Measurements from ENCODE around the gene DNAH7.
"Not testable (repeated sequence)": the region's sequence is repeated elsewhere in the genome, so short reads cannot be mapped to it uniquely, and the experiment has no call there.

DNAH7 gene

GRCh38 chr2:196096264-196096663, 27.6 kb upstream of the DNAH7 start:
- CTCF ChIA-PET: interaction anchor here (0.8 to 2.4 kb wide), 4 partner anchors 10 to 29 kb away, joined by 3 to 11 read pairs (median 5); no protein-coding TSS in a partner anchor
- H3K27me3 ChIP-seq (replicated peaks in 2 of 5; ENCODE audit: control insufficient read depth in 4 of 5, insufficient read depth in 5 of 5, low read length in 4 of 5): no peaks in the 10 kb centered on the region
- H3K4me3 ChIP-seq (ENCODE audit: control insufficient read depth in 1 of 7, extremely low read depth in 1 of 7, insufficient read depth in 4 of 7, low read depth in 2 of 7, low read length in 6 of 7): no peak overlapping the region
- POLR2A ChIA-PET: no interaction called here
- H3K9me3 ChIP-seq (ENCODE audit: control extremely low read depth in 1 of 5, control insufficient read depth in 4 of 5, insufficient read depth in 2 of 5, low read depth in 1 of 5, low read length in 4 of 5): no peaks in the 10 kb centered on the region
- H3K36me3 ChIP-seq (ENCODE audit: control insufficient read depth in 4 of 4, insufficient read depth in 4 of 4, low read length in 3 of 4): no peaks in the 10 kb centered on the region
- no peak overlapping the region for H3K27ac ChIP-seq (ENCODE audit: insufficient read depth in 1 of 2, low read depth in 1 of 2, low read length in 2 of 2, poor library complexity in 1 of 2, severe bottlenecking in 2 of 2)
- WGBS (ENCODE audit: insufficient coverage): no CpG with 5 or more reads among the region's 4 CpGs
- H3K4me1 ChIP-seq (ENCODE audit: control extremely low read depth in 1 of 4, control insufficient read depth in 4 of 4, insufficient read depth in 4 of 4, low read length in 3 of 4): peaks cover 0 to 10% (median 3%) of the 10 kb centered on the region in 4 experiments
- no peak for DNase-seq

- H3K36me3 ChIP-seq (ENCODE audit: control insufficient read depth in 4 of 4, insufficient read depth in 4 of 4, low read length in 3 of 4); POLR2A ChIA-PET: not testable (repeated sequence)
Observed at GRCh38 chr2:196089448-196089847, 20.8 kb upstream of the DNAH7 start.

GRCh38 chr2:196088203-196088602, 19.6 kb upstream of the DNAH7 start:
- ChIA-PET CTCF (no interaction called here), POLR2A (no interaction called here)
- Histone ChIP-seq H3K36me3 (ENCODE audit: control insufficient read depth in 4 of 4, insufficient read depth in 4 of 4, low read length in 3 of 4) (no peaks in the 10 kb centered on the region), H3K27ac (ENCODE audit: insufficient read depth in 1 of 2, low read depth in 1 of 2, low read length in 2 of 2, poor library complexity in 1 of 2, severe bottlenecking in 2 of 2) (no peak overlapping the region), H3K27me3 (replicated peaks in 2 of 5; ENCODE audit: control insufficient read depth in 4 of 5, insufficient read depth in 5 of 5, low read length in 4 of 5) (no peaks in the 10 kb centered on the region), H3K4me1 (ENCODE audit: control extremely low read depth in 1 of 4, control insufficient read depth in 4 of 4, insufficient read depth in 4 of 4, low read length in 3 of 4) (no peaks in the 10 kb centered on the region), H3K4me3 (ENCODE audit: control insufficient read depth in 1 of 7, extremely low read depth in 1 of 7, insufficient read depth in 4 of 7, low read depth in 2 of 7, low read length in 6 of 7) (no peak overlapping the region), H3K9me3 (ENCODE audit: control extremely low read depth in 1 of 5, control insufficient read depth in 4 of 5, insufficient read depth in 2 of 5, low read depth in 1 of 5, low read length in 4 of 5) (peaks cover 0 to 11% (median 7%) of the 10 kb centered on the region in 5 experiments)
- no peak for DNase-seq
- WGBS (ENCODE audit: insufficient coverage): 94% methylated on average over 2 of the region's 2 CpGs

More at GRCh38 chr2:196089448-196089847, 20.8 kb upstream of the DNAH7 start:
- WGBS (ENCODE audit: insufficient coverage): 100% methylated on average over 3 of the region's 5 CpGs
- not testable (repeated sequence) for H3K4me3 ChIP-seq (ENCODE audit: control insufficient read depth in 1 of 7, extremely low read depth in 1 of 7, insufficient read depth in 4 of 7, low read depth in 2 of 7, low read length in 6 of 7); H3K4me1 ChIP-seq (ENCODE audit: control extremely low read depth in 1 of 4, control insufficient read depth in 4 of 4, insufficient read depth in 4 of 4, low read length in 3 of 4); DNase-seq; H3K9me3 ChIP-seq (ENCODE audit: control extremely low read depth in 1 of 5, control insufficient read depth in 4 of 5, insufficient read depth in 2 of 5, low read depth in 1 of 5, low read length in 4 of 5); H3K27ac ChIP-seq (ENCODE audit: insufficient read depth in 1 of 2, low read depth in 1 of 2, low read length in 2 of 2, poor library complexity in 1 of 2, severe bottlenecking in 2 of 2); H3K27me3 ChIP-seq (replicated peaks in 2 of 5; ENCODE audit: control insufficient read depth in 4 of 5, insufficient read depth in 5 of 5, low read length in 4 of 5)
- CTCF ChIA-PET: interaction anchor here (0.9 to 1.1 kb wide), 2 partner anchors 10 to 423 kb away, joined by 3 to 4 read pairs; no protein-coding TSS in a partner anchor

GRCh38 chr2:196086517-196087368, 18.1 kb upstream of the DNAH7 start:
- H3K4me3 ChIP-seq (ENCODE audit: control insufficient read depth in 1 of 7, extremely low read depth in 1 of 7, insufficient read depth in 4 of 7, low read depth in 2 of 7, low read length in 6 of 7): no peak overlapping the region
- H3K27ac ChIP-seq (ENCODE audit: insufficient read depth in 1 of 2, low read depth in 1 of 2, low read length in 2 of 2, poor library complexity in 1 of 2, severe bottlenecking in 2 of 2): no peak overlapping the region
- no peaks in the 10 kb centered on the region for H3K27me3 ChIP-seq (replicated peaks in 2 of 5; ENCODE audit: control insufficient read depth in 4 of 5, insufficient read depth in 5 of 5, low read length in 4 of 5)
- H3K4me1 ChIP-seq (ENCODE audit: control extremely low read depth in 1 of 4, control insufficient read depth in 4 of 4, insufficient read depth in 4 of 4, low read length in 3 of 4): no peaks in the 10 kb centered on the region
- WGBS (ENCODE audit: insufficient coverage): 86% methylated on average over 3 of the region's 7 CpGs
- H3K9me3 ChIP-seq (ENCODE audit: control extremely low read depth in 1 of 5, control insufficient read depth in 4 of 5, insufficient read depth in 2 of 5, low read depth in 1 of 5, low read length in 4 of 5): peaks cover 0 to 12% (median 7%) of the 10 kb centered on the region in 5 experiments
- CTCF ChIA-PET: interaction anchor here (0.8 to 2.5 kb wide), 4 partner anchors 9 to 134 kb away, joined by 3 to 10 read pairs (median 3); partner anchors contain the start of gene DNAH7
- H3K36me3 ChIP-seq (ENCODE audit: control insufficient read depth in 4 of 4, insufficient read depth in 4 of 4, low read length in 3 of 4): no peaks in the 10 kb centered on the region
- POLR2A ChIA-PET: interaction anchor here (0.5 kb wide), 1 partner anchor 956 kb away, joined by 3 read pairs; no protein-coding TSS in a partner anchor
- DNase-seq: no peak

GRCh38 chr2:196083601-196084000, 15.0 kb upstream of the DNAH7 start:
- Histone ChIP-seq H3K27me3 (replicated peaks in 2 of 5; ENCODE audit: control insufficient read depth in 4 of 5, insufficient read depth in 5 of 5, low read length in 4 of 5) (no peaks in the 10 kb centered on the region), H3K27ac (ENCODE audit: insufficient read depth in 1 of 2, low read depth in 1 of 2, low read length in 2 of 2, poor library complexity in 1 of 2, severe bottlenecking in 2 of 2) (no peak overlapping the region), H3K4me3 (ENCODE audit: control insufficient read depth in 1 of 7, extremely low read depth in 1 of 7, insufficient read depth in 4 of 7, low read depth in 2 of 7, low read length in 6 of 7) (no peak overlapping the region), H3K36me3 (ENCODE audit: control insufficient read depth in 4 of 4, insufficient read depth in 4 of 4, low read length in 3 of 4) (no peaks in the 10 kb centered on the region), H3K4me1 (ENCODE audit: control extremely low read depth in 1 of 4, control insufficient read depth in 4 of 4, insufficient read depth in 4 of 4, low read length in 3 of 4) (peaks cover 4 to 7% (median 5%) of the 10 kb centered on the region in 4 experiments), H3K9me3 (ENCODE audit: control extremely low read depth in 1 of 5, control insufficient read depth in 4 of 5, insufficient read depth in 2 of 5, low read depth in 1 of 5, low read length in 4 of 5) (peaks cover 0 to 9% (median 7%) of the 10 kb centered on the region in 5 experiments)
- 92% methylated on average over 5 of the region's 5 CpGs for WGBS (ENCODE audit: insufficient coverage)
- DNase-seq: no peak
- POLR2A ChIA-PET: no interaction called here
- CTCF ChIA-PET: no interaction called here

GRCh38 chr2:196080526-196080925, 11.9 kb upstream of the DNAH7 start:
- DNase-seq: no peak
- Histone ChIP-seq H3K4me1 (ENCODE audit: control extremely low read depth in 1 of 4, control insufficient read depth in 4 of 4, insufficient read depth in 4 of 4, low read length in 3 of 4) (peaks cover 4 to 7% (median 5%) of the 10 kb centered on the region in 4 experiments), H3K4me3 (ENCODE audit: control insufficient read depth in 1 of 7, extremely low read depth in 1 of 7, insufficient read depth in 4 of 7, low read depth in 2 of 7, low read length in 6 of 7) (no peak overlapping the region), H3K36me3 (ENCODE audit: control insufficient read depth in 4 of 4, insufficient read depth in 4 of 4, low read length in 3 of 4) (no peaks in the 10 kb centered on the region), H3K27ac (ENCODE audit: insufficient read depth in 1 of 2, low read depth in 1 of 2, low read length in 2 of 2, poor library complexity in 1 of 2, severe bottlenecking in 2 of 2) (no peak overlapping the region), H3K9me3 (ENCODE audit: control extremely low read depth in 1 of 5, control insufficient read depth in 4 of 5, insufficient read depth in 2 of 5, low read depth in 1 of 5, low read length in 4 of 5) (peaks cover 0 to 9% (median 7%) of the 10 kb centered on the region in 5 experiments), H3K27me3 (replicated peaks in 2 of 5; ENCODE audit: control insufficient read depth in 4 of 5, insufficient read depth in 5 of 5, low read length in 4 of 5) (no peaks in the 10 kb centered on the region)
- CTCF ChIA-PET: interaction anchor here (1.1 to 9.4 kb wide), 6 partner anchors 17 to 256 kb away, joined by 3 to 103 read pairs (median 16); no protein-coding TSS in a partner anchor
- POLR2A ChIA-PET: interaction anchor here (1.3 kb wide), 1 partner anchor 195 kb away, joined by 4 read pairs; no protein-coding TSS in a partner anchor
- no CpG with 5 or more reads among the region's 2 CpGs for WGBS (ENCODE audit: insufficient coverage)

GRCh38 chr2:196079052-196079451, 10.4 kb upstream of the DNAH7 start:
- no peak overlapping the region for H3K27ac ChIP-seq (ENCODE audit: insufficient read depth in 1 of 2, low read depth in 1 of 2, low read length in 2 of 2, poor library complexity in 1 of 2, severe bottlenecking in 2 of 2)
- CTCF ChIA-PET: interaction anchor here (0.5 to 9.4 kb wide), 28 partner anchors 7 to 380 kb away, joined by 3 to 103 read pairs (median 5); partner anchors contain the start of gene DNAH7

More at GRCh38 chr2:196079052-196079451, 10.4 kb upstream of the DNAH7 start:
- POLR2A ChIA-PET: interaction anchor here (0.5 to 1.0 kb wide), 2 partner anchors 61 to 313 kb away, joined by 3 read pairs; no protein-coding TSS in a partner anchor
- Histone ChIP-seq H3K4me1 (ENCODE audit: control extremely low read depth in 1 of 4, control insufficient read depth in 4 of 4, insufficient read depth in 4 of 4, low read length in 3 of 4) (peaks cover 4 to 7% (median 5%) of the 10 kb centered on the region in 4 experiments), H3K9me3 (ENCODE audit: control extremely low read depth in 1 of 5, control insufficient read depth in 4 of 5, insufficient read depth in 2 of 5, low read depth in 1 of 5, low read length in 4 of 5) (peaks cover 0 to 9% (median 7%) of the 10 kb centered on the region in 5 experiments), H3K4me3 (ENCODE audit: control insufficient read depth in 1 of 7, extremely low read depth in 1 of 7, insufficient read depth in 4 of 7, low read depth in 2 of 7, low read length in 6 of 7) (no peak overlapping the region), H3K36me3 (ENCODE audit: control insufficient read depth in 4 of 4, insufficient read depth in 4 of 4, low read length in 3 of 4) (no peaks in the 10 kb centered on the region), H3K27me3 (replicated peaks in 2 of 5; ENCODE audit: control insufficient read depth in 4 of 5, insufficient read depth in 5 of 5, low read length in 4 of 5) (no peaks in the 10 kb centered on the region)
- DNase-seq: no peak
- 100% methylated on average over 1 of the region's 1 CpG for WGBS (ENCODE audit: insufficient coverage)

All from common myeloid progenitor, CD34-positive (primary cell).